ENCODE results near the gene C16orf96.

The C16orf96 gene

GRCh38 chr16:4556112-4556511 lies at the start of gene C16orf96:
TSS of gene C16orf96 (plus strand) at chr16:4556340. CDS start at chr16:4556490, 150 bp downstream.
- no peak for DNase-seq (ENCODE audit: low read depth)

- peak; percentile 36 for DNase-seq (ENCODE audit: low read depth)
Measured at GRCh38 chr16:4506450-4506849, 49.7 kb upstream of the C16orf96 start.

DNA sequence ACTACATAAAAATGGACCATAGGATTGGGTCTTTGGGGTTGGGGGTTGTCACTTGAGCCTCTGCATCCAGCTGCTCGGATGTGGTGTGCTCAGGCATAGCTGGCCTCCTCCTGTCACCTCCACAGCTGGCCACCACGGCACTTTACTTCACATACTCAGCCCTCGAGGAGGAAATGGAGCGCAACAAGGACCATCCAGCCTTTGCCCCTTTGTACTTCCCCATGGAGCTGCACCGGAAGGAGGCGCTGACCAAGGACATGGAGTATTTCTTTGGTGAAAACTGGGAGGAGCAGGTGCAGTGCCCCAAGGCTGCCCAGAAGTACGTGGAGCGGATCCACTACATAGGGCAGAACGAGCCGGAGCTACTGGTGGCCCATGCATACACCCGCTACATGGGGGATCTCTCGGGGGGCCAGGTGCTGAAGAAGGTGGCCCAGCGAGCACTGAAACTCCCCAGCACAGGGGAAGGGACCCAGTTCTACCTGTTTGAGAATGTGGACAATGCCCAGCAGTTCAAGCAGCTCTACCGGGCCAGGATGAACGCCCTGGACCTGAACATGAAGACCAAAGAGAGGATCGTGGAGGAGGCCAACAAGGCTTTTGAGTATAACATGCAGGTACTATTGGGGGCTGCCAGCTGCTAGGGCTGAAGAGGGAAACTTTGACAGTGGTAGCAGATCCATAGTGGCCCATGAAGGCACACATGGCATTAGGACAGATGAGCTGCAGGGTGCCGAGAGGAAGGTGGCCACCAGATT lies 48.4 kb upstream of the C16orf96 start:
- no peak for DNase-seq (ENCODE audit: low read depth)

GRCh38 chr16:4508806-4509205 lies 47.3 kb upstream of the C16orf96 start:
- no peak for DNase-seq (ENCODE audit: low read depth)

DNA sequence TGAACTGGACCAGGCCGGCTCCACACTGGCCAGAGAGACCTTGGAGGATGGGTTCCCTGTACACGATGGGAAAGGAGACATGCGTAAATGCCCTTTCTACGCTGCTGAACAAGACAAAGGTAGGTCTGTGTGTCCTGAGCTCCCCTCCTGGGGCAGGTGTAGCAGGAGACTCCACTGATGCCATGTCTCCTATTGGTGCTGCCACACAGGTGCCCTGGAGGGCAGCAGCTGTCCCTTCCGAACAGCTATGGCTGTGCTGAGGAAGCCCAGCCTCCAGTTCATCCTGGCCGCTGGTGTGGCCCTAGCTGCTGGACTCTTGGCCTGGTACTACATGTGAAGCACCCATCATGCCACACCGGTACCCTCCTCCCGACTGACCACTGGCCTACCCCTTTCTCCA lies 46.7 kb upstream of the C16orf96 start:
- DNase-seq (ENCODE audit: low read depth): no peak

- DNase-seq (ENCODE audit: low read depth): no peak
Measured at GRCh38 chr16:4510131-4510530, 46.0 kb upstream of the C16orf96 start.

- DNase-seq (ENCODE audit: low read depth): no peak
Measured at GRCh38 chr16:4510747-4511426, 45.3 kb upstream of the C16orf96 start.

DNA sequence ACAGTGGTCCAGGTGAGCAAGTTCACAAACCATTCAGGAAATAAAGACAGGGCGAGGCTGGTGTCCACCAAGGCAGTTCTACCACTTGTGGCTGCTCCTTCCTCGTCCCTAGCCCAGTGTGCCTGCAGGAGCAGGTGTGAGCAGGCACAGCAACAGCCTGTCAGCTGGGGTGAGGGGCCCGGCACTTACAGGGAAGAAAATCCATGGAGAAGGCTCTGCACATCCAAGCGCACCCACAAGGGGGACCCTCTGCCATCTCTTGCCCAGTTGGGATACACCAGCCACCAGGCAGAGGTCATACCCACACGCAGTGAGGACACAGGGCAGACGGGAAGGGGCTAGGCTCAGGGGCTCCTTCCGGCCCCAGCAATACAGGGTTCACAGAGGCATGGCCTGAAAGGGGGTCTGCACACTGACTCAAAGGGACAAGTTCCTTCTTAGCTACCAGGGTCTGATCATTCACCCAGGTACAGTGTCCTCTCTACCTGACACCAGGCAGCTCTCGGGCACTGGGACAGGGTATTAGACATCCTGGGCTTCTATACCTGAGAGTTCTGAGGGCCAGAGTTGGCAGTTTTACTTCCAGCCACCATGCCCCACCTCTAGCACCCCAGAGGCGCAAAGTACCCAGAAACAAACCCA lies 44.6 kb upstream of the C16orf96 start:
- DNase-seq (ENCODE audit: low read depth): no peak

DNA sequence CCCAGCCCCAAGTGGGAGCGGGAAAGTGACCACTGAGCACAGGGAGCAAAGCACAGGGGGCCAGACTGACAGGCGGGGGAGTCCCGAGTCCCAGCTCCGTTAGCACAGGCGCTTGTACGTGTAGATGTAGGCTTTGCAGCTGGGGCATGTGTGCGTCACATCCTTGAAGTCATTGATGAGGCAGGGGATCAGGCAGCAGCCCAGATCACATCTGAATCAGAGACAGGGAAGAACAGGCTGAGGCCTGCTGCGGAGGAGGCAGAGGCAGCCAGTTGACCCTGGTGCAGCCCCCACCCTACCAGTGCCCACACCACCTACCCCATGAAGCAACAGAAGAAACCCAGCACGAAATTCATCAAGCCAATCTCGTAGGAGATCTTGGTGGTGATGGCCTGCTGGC lies 43.7 kb upstream of the C16orf96 start:
- DNase-seq (ENCODE audit: low read depth): no peak

GRCh38 chr16:4513086-4513860 lies 42.9 kb upstream of the C16orf96 start:
- DNase-seq (ENCODE audit: low read depth): no peak

GRCh38 chr16:4513881-4514280 lies 42.3 kb upstream of the C16orf96 start:
- DNase-seq (ENCODE audit: low read depth): no peak

DNA sequence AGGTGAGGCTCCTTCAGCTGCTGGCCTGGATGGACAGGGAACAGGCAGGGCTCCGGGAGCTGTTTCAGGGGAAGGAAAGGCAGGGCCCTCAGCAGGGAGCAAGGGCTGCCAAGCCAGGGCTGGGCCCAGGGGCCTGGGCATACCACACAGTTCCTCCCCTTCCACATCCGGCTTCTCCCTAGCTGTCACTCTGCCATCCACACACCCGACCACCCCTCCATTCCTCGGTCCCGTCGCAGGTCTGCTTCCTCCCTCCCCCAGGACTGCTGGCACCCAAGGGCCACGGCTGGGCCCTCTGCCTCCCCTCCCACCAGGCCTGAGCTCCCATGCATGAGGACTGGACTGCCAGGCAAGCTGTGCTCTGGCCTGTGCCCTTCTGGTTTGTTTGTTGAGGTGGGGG lies 41.5 kb upstream of the C16orf96 start:
- DNase-seq (ENCODE audit: low read depth): no peak

GRCh38 chr16:4515611-4516233 lies 40.4 kb upstream of the C16orf96 start:
- DNase-seq (ENCODE audit: low read depth): no peak

DNA sequence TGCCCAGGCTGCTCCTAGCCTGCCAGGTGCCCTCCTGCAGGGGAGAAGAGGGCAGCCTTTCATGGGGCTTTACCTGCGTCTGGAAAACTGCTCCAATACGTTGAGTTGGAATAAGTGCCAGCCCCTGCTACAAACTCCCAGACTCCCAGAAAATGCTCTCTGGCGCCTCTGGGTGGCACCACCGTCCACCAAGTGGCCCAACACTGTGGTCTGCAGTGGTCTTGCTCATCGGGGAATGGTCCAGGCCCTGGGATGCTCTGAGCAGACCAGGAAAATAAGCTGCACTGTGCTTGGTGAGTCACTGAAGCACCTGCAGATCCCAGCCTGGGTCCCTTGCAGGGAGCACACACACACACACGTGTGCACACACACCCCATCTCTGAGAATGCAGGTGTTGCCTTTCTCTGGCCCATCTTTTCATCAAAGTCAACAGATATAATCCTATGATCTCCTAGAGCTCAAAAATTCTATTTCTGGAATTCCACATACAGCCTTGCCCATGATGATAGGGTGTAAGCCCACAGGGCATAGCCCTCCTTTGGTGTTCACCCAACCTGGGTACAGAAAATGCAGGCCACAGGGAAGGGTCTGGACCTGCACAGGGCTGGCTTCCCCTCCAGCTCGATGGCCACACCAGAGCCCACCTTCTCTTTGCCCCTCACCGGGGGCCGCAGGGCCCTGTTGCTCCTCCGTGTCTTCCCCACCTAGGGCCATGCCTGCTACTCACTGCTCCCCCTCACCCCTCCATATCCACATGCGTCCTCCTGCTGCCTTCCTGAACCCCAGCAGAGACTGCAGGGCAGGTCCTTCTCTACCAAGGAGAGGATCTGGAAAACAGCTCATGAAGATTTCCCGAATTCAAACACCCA lies 38.1 kb upstream of the C16orf96 start:
- no peak for DNase-seq (ENCODE audit: low read depth)

DNA sequence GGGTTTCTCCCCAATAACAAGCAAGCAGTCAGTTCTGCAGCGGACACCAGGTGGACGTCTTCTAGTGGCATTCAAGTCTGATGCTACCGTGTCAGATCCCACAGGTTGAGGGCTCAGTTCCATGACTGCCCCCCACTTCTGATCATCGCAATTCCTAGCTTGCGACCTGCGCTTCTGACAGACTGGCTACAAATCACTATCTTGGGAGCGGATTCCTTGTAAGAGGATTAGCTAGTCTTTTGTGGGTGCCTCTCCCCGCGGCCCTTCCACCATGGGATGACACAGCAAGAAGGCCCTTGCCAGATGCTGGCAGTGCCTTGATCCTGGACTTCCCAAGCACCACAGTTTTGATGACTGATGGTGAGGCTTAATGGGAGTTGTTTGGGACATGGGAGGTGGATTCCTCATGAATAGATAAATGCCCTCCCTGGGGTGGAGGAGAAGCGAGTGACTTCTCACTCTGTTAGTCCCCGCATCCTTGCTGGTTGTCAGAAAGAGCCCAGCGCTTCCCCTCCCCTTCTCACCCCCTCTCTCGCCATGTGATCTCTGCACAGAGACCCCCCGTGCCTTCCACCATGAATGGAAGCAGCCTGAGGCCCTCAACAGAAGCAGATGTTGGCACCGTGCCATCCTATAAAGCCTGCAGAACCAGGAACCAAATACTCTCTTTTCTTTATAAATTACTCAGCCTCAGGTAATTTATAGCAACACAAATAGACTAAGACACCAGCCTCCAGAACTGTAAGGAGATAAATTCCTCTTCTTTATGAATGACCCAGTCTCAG lies 36.7 kb upstream of the C16orf96 start:
- no peak for DNase-seq (ENCODE audit: low read depth)

DNA sequence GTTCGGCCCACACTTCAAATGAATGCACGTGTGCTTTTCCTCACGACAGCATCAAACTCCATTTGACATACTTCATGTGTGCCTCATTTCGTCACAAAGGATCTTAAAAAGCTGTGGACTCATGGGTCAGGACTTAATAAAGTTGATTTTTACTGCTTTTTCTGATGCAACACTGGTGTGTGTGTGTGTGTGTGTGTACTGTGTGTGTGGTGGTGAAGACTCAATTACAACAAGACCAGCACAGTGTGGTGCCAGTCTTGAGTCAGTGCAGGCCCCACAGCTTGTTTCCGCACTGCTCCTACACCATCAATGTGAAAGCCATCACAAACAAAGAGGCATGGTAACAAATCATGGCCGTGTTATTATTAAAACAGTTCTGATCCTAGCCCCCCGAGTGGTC lies 35.2 kb upstream of the C16orf96 start:
- DNase-seq (ENCODE audit: low read depth): no peak

- DNase-seq (ENCODE audit: low read depth): no peak
Measured at GRCh38 chr16:4522051-4522581, 34.0 kb upstream of the C16orf96 start.

- DNase-seq (ENCODE audit: low read depth): no peak
Measured at GRCh38 chr16:4523686-4524085, 32.5 kb upstream of the C16orf96 start.

- no peak for DNase-seq (ENCODE audit: low read depth)
Measured at GRCh38 chr16:4524571-4524970, 31.6 kb upstream of the C16orf96 start.

GRCh38 chr16:4525069-4525468 lies 31.1 kb upstream of the C16orf96 start:
- no peak for DNase-seq (ENCODE audit: low read depth)
